Globus pallidus (tissue), 1 donor: ENCODE measurements around the gene NME7.
"Not testable (repeated sequence)": the region's sequence is repeated elsewhere in the genome, so short reads cannot be mapped to it uniquely, and the experiment has no call there.

Experiments used
- DNase-seq: peaks from one replicate; pipeline ENCODE4 v3.0.0-alpha.2; 2015; ENCODE audit warnings: low spot score

NME7 gene

GRCh38 chr1:169367686-169368405 is at the start of gene NME7, which contains the start of gene BLZF1:
Gene NME7 (minus strand): TSS chr1:169367797. CDS start chr1:169367710, 87 bp downstream.
Gene BLZF1 (plus strand): TSS chr1:169368195. CDS start chr1:169369523, 1,328 bp downstream.
- peak; percentile 97 for DNase-seq

GRCh38 chr1:169414952-169415351 is 47.4 kb upstream of the NME7 start:
- no peak for DNase-seq

GRCh38 chr1:169408340-169408739 is 40.7 kb upstream of the NME7 start:
- not testable (repeated sequence) for DNase-seq

GRCh38 chr1:169402578-169402977 is 35.0 kb upstream of the NME7 start:
- DNase-seq: not testable (repeated sequence)

GRCh38 chr1:169395955-169396354 is 28.4 kb upstream of the NME7 start:
- DNase-seq: no peak

- no peak for DNase-seq
These were observed 24.8 kb upstream of the NME7 start for GRCh38 chr1:169392406-169392805.

GRCh38 chr1:169390303-169390702 is 22.7 kb upstream of the NME7 start:
- DNase-seq: no peak

- no peak for DNase-seq
These were observed 19.8 kb upstream of the NME7 start for GRCh38 chr1:169387399-169387798.

- DNase-seq: no peak
These were observed 15.9 kb upstream of the NME7 start for GRCh38 chr1:169383449-169383848.

GRCh38 chr1:169381162-169381561 is 13.6 kb upstream of the NME7 start:
- DNase-seq: no peak

- DNase-seq: no peak
These were observed 3.8 kb upstream of the NME7 start for GRCh38 chr1:169371404-169371803.

- no peak for DNase-seq
These were observed 791 bp upstream of the NME7 start for GRCh38 chr1:169368406-169368769.

GRCh38 chr1:169367096-169367685 is 406 bp downstream of the NME7 start:
- no peak for DNase-seq

GRCh38 chr1:169364948-169365347 is 2.6 kb downstream of the NME7 start:
- no peak for DNase-seq

GRCh38 chr1:169363046-169363730 is 4.4 kb downstream of the NME7 start:
- DNase-seq: no peak

- no peak for DNase-seq
These were observed 6.3 kb downstream of the NME7 start for GRCh38 chr1:169361281-169361680.

- DNase-seq: no peak
These were observed 7.2 kb downstream of the NME7 start for GRCh38 chr1:169360415-169360814.

- DNase-seq: peak; percentile 59
These were observed 19.1 kb downstream of the NME7 start for GRCh38 chr1:169348383-169349036.

- DNase-seq: no peak
These were observed 19.8 kb downstream of the NME7 start for GRCh38 chr1:169347688-169348382.

GRCh38 chr1:169346036-169346589 is 21.5 kb downstream of the NME7 start:
- no peak for DNase-seq

GRCh38 chr1:169345511-169345910 is 22.1 kb downstream of the NME7 start:
- no peak for DNase-seq

- not testable (repeated sequence) for DNase-seq
These were observed 25.5 kb downstream of the NME7 start for GRCh38 chr1:169342096-169342495.
